Neural crest cell (in vitro differentiated cells): Measurements from ENCODE around the gene CEP95. TPM values are rescaled to one million over a fixed set of nuclear protein-coding genes. Genes with fewer than 3 reads are reported as not detected.
"Not testable (repeated sequence)": the region's sequence is repeated elsewhere in the genome, so short reads cannot be mapped to it uniquely, and the experiment has no call there.

Source experiments
- DNase-seq: peaks from one replicate; pipeline ENCODE4 v3.0.0; 2021; ENCODE audit warnings: low read depth, mixed read lengths, low spot score
- H3K27ac Mint-ChIP-seq: one replicate; pipeline ENCODE4 v1.8.0; 2021; ENCODE audit warnings: mild to moderate bottlenecking, mixed read lengths; ENCODE audit not compliant: unreplicated experiment
- H3K27me3 Mint-ChIP-seq: 2 replicates; pipeline ENCODE4 v1.8.0; 2021; ENCODE audit warnings: low read depth, mild to moderate bottlenecking, mixed read lengths
- H3K36me3 Mint-ChIP-seq: 2 replicates; pipeline ENCODE4 v1.8.0; 2021; ENCODE audit warnings: low read depth, mild to moderate bottlenecking, mixed read lengths
- H3K4me1 Mint-ChIP-seq: 2 replicates; pipeline ENCODE4 v1.8.0; 2021; ENCODE audit warnings: mixed read lengths
- H3K4me3 Mint-ChIP-seq: one replicate; pipeline ENCODE4 v1.8.0; 2021; ENCODE audit warnings: mild to moderate bottlenecking, mixed read lengths
- H3K9me3 Mint-ChIP-seq: 2 replicates; pipeline ENCODE4 v1.8.0; 2021; ENCODE audit warnings: mixed read lengths
- CTCF ChIP-seq: fragments of 200-600 bp; sonication (generic); conservative IDR thresholded peaks from 2 replicates; pipeline ENCODE4 v1.5.0; 2021; ENCODE audit warnings: antibody characterized with exemption, mild to moderate bottlenecking
- total RNA-seq: library from RNA; stranded (reverse); gene quantifications from 2 replicates; pipeline ENCODE4 v1.2.1, GENCODE V29; 2021

Gene CEP95
- total RNA-seq, 1 donor from 2014 or later = 64.7 TPM

GRCh38 chr17:64491034-64491860 lies 15.5 kb upstream of the CEP95 start:
- H3K9me3 Mint-ChIP-seq = no peaks in the 10 kb centered on the region
- peaks cover 16% of the 10 kb centered on the region for H3K36me3 Mint-ChIP-seq
- H3K4me3 Mint-ChIP-seq = no peak overlapping the region
- H3K27ac Mint-ChIP-seq = no peak overlapping the region
- peaks cover 2% of the 10 kb centered on the region for H3K27me3 Mint-ChIP-seq
- peak; percentile 57 for TF ChIP-seq CTCF
- H3K4me1 Mint-ChIP-seq = peaks cover 18% of the 10 kb centered on the region
- no peak for DNase-seq

GRCh38 chr17:64491994-64492393 lies 14.8 kb upstream of the CEP95 start:
- Mint-ChIP-seq H3K9me3 (no peaks in the 10 kb centered on the region), H3K4me1 (peaks cover 25% of the 10 kb centered on the region), H3K36me3 (peaks cover 16% of the 10 kb centered on the region), H3K27me3 (peaks cover 8% of the 10 kb centered on the region), H3K4me3 (no peak overlapping the region), H3K27ac (no peak overlapping the region)
- TF ChIP-seq CTCF = no peak
- DNase-seq = no peak

- H3K4me1 Mint-ChIP-seq = peaks cover 31% of the 10 kb centered on the region
- peaks cover 16% of the 10 kb centered on the region for H3K36me3 Mint-ChIP-seq
- no peak for DNase-seq
- peak overlapping the region; percentile 71 for H3K4me3 Mint-ChIP-seq
- no peaks in the 10 kb centered on the region for H3K9me3 Mint-ChIP-seq
- TF ChIP-seq CTCF = peak; percentile 60
- H3K27ac Mint-ChIP-seq = no peak overlapping the region
- peaks cover 12% of the 10 kb centered on the region for H3K27me3 Mint-ChIP-seq
These were observed 14.2 kb upstream of the CEP95 start for GRCh38 chr17:64492481-64493109.

GRCh38 chr17:64494121-64494520 lies 12.7 kb upstream of the CEP95 start:
- peaks cover 16% of the 10 kb centered on the region for H3K36me3 Mint-ChIP-seq
- no peaks in the 10 kb centered on the region for H3K9me3 Mint-ChIP-seq
- peak overlapping the region; percentile 76 for H3K4me3 Mint-ChIP-seq
- H3K4me1 Mint-ChIP-seq = peaks cover 44% of the 10 kb centered on the region
- no peak overlapping the region for H3K27ac Mint-ChIP-seq
- DNase-seq = no peak
- no peak for TF ChIP-seq CTCF
- H3K27me3 Mint-ChIP-seq = peaks cover 12% of the 10 kb centered on the region

GRCh38 chr17:64495300-64495699 lies 11.5 kb upstream of the CEP95 start:
- not testable (repeated sequence) for H3K27ac Mint-ChIP-seq, H3K9me3 Mint-ChIP-seq, DNase-seq
- Mint-ChIP-seq H3K27me3 (peaks cover 12% of the 10 kb centered on the region), H3K4me1 (peaks cover 50% of the 10 kb centered on the region), H3K36me3 (peaks cover 18% of the 10 kb centered on the region), H3K4me3 (peak overlapping the region; percentile 99)

GRCh38 chr17:64496348-64496785 lies 10.4 kb upstream of the CEP95 start:
- Mint-ChIP-seq H3K27ac (peak overlapping the region; percentile 99), H3K36me3 (peaks cover 21% of the 10 kb centered on the region)
- DNase-seq = no peak

More at GRCh38 chr17:64496348-64496785, 10.4 kb upstream of the CEP95 start:
- no peak for TF ChIP-seq CTCF
- H3K4me1 Mint-ChIP-seq = peaks cover 55% of the 10 kb centered on the region
- no peaks in the 10 kb centered on the region for H3K9me3 Mint-ChIP-seq
- peak overlapping the region; percentile 99 for H3K4me3 Mint-ChIP-seq
- peaks cover 16% of the 10 kb centered on the region for H3K27me3 Mint-ChIP-seq
